KMS-11 (cell line): ENCODE data around the gene TIMP4.

Experiments used
- H2AFZ ChIP-seq: fragments of 200-600 bp; sonication (generic); 2 replicates; pipeline ENCODE4 v1.6.1; 2016; ENCODE audit warnings: antibody characterized with exemption, mixed run types, low read depth
- H3K27ac ChIP-seq: fragments of 200-600 bp; sonication (generic); 2 replicates; pipeline ENCODE4 v1.6.1; 2016; ENCODE audit warnings: mild to moderate bottlenecking, mixed run types
- H3K27me3 ChIP-seq: fragments of 200-600 bp; sonication (generic); 2 replicates; pipeline ENCODE4 v1.6.1; 2017; ENCODE audit warnings: mild to moderate bottlenecking, low read depth, mixed run types, moderate library complexity; ENCODE audit not compliant: insufficient read depth
- H3K36me3 ChIP-seq: fragments of 200-600 bp; sonication (generic); 2 replicates; pipeline ENCODE4 v1.6.1; 2017; ENCODE audit warnings: mild to moderate bottlenecking, mixed run types; ENCODE audit not compliant: insufficient read depth
- H3K4me1 ChIP-seq: fragments of 200-600 bp; sonication (generic); 2 replicates; pipeline ENCODE4 v1.6.1; 2016; ENCODE audit warnings: mild to moderate bottlenecking, low read depth, mixed run types; ENCODE audit not compliant: poor library complexity, severe bottlenecking
- H3K4me2 ChIP-seq: fragments of 200-600 bp; sonication (generic); 2 replicates; pipeline ENCODE4 v1.7.0; 2016; ENCODE audit warnings: mild to moderate bottlenecking, mixed run types
- H3K4me3 ChIP-seq: fragments of 200-600 bp; sonication (generic); IDR thresholded peaks from 2 replicates; pipeline ENCODE4 v1.6.1; 2017; ENCODE audit warnings: low read depth, low read length, mixed read lengths; ENCODE audit not compliant: insufficient read depth
- H3K79me2 ChIP-seq: fragments of 200-600 bp; sonication (generic); 2 replicates; pipeline ENCODE4 v1.6.1; 2016; ENCODE audit warnings: low read depth, mixed run types; ENCODE audit not compliant: insufficient read depth
- H3K9ac ChIP-seq: fragments of 200-600 bp; sonication (generic); 2 replicates; pipeline ENCODE4 v1.6.1; 2016; ENCODE audit warnings: mild to moderate bottlenecking, mixed run types
- H4K20me1 ChIP-seq: fragments of 200-600 bp; sonication (generic); 2 replicates; pipeline ENCODE4 v1.6.1; 2016; ENCODE audit warnings: mild to moderate bottlenecking, mixed run types; ENCODE audit not compliant: insufficient read depth
- CTCF ChIP-seq: fragments of 200-600 bp; sonication (generic); conservative IDR thresholded peaks from 2 replicates; pipeline ENCODE4 v1.6.1; 2017; ENCODE audit warnings: low read depth, mild to moderate bottlenecking, antibody characterized with exemption, low read length, moderate library complexity, mixed read lengths

TIMP4 gene

GRCh38 chr3:12107071-12107713, 51.5 kb downstream of the TIMP4 start:
- Histone ChIP-seq H3K27me3 (no peaks in the 10 kb centered on the region), H3K4me1 (no peaks in the 10 kb centered on the region), H3K4me3 (no peak overlapping the region), H4K20me1 (no peaks in the 10 kb centered on the region), H3K27ac (no peak overlapping the region), H3K4me2 (no peak overlapping the region), H2AFZ (no peak overlapping the region), H3K79me2 (no peaks in the 10 kb centered on the region), H3K36me3 (no peaks in the 10 kb centered on the region), H3K9ac (no peak overlapping the region)
- no peak for TF ChIP-seq CTCF
